B cell (primary cell): Measurements from ENCODE around the gene RNF112. TPM values are rescaled to one million over a fixed set of nuclear protein-coding genes. Genes with fewer than 3 reads are reported as not detected.

Experiments used
- ATAC-seq: fragments of 200-7000 bp; cut with Tn5 transposase; one replicate; pipeline ENCODE4 v1.10.0; 2021; ENCODE audit warnings: low read depth, mild to moderate bottlenecking, moderate number of reproducible peaks, moderate library complexity
- CTCF ChIA-PET: fragments of 350-600 bp; sonication (Branson Sonifier 250); formaldehyde crosslinking; loops from one replicate; lab custom pipeline; 2021; ENCODE audit warnings: antibody characterized with exemption, inconsistent platforms; lab: Charles Lee
- POLR2A ChIA-PET: fragments of 350-600 bp; sonication (Branson Sonifier 250); formaldehyde crosslinking; loops from one replicate; lab custom pipeline; 2021; ENCODE audit warnings: antibody characterized with exemption; lab: Charles Lee
- DNase-seq: peaks from one replicate; pipeline ENCODE4 v3.0.0; 2013
- H2AFZ ChIP-seq: 2 replicates; pipeline ENCODE4 v1.6.1; 2012; ENCODE audit warnings: mild to moderate bottlenecking, low read depth, low read length; ENCODE audit not compliant: insufficient read depth, poor library complexity, severe bottlenecking
- H3K27ac ChIP-seq, 2 donors: 1 replicate in 1 of 2; 2 replicates in 1 of 2; pipeline ENCODE4 v1.5.1; 2012 to 2013; ENCODE audit warnings: low read length in 2 of 2, mild to moderate bottlenecking in 2 of 2, moderate library complexity in 1 of 2
- H3K27me3 ChIP-seq, 4 experiments: fragments of 200-600 bp in 1 of 4; sonication (generic) in 1 of 4; replicated peaks in 1 of 4; 1 replicate in 2 of 4; 2 replicates in 2 of 4; pipeline versions ENCODE4 v1.6.1 to v1.7.0; 2013 to 2016; ENCODE audit warnings: low read length in 3 of 4, mild to moderate bottlenecking in 2 of 4, mixed read lengths in 1 of 4, moderate library complexity in 1 of 4; ENCODE audit not compliant: insufficient read depth in 4 of 4, control insufficient read depth in 3 of 4; ENCODE audit errors: control extremely low read depth in 1 of 4
- H3K36me3 ChIP-seq, 2 experiments: replicated peaks in 1 of 2; 1 replicate in 1 of 2; 2 replicates in 1 of 2; pipeline versions ENCODE4 v1.6.1 to v1.7.1; 2013; ENCODE audit warnings: low read length in 1 of 2; ENCODE audit not compliant: insufficient read depth in 2 of 2, control insufficient read depth in 1 of 2; ENCODE audit errors: control extremely low read depth in 1 of 2, extremely low read depth in 1 of 2
- H3K4me1 ChIP-seq, 2 donors: fragments of 200-600 bp in 1 of 2; sonication (generic) in 1 of 2; 1 replicate in 1 of 2; 2 replicates in 1 of 2; pipeline versions ENCODE4 v1.5.1 to v1.6.1; 2013 to 2017; ENCODE audit warnings: low read length in 2 of 2; ENCODE audit not compliant: control insufficient read depth in 2 of 2, insufficient read depth in 2 of 2
- H3K4me2 ChIP-seq: replicated peaks from 2 replicates; pipeline ENCODE3; 2012; ENCODE audit warnings: mild to moderate bottlenecking, low read depth, low read length; ENCODE audit not compliant: poor library complexity, severe bottlenecking
- H3K4me3 ChIP-seq, 5 experiments: fragments of 200-600 bp in 1 of 5; sonication (generic) in 1 of 5; 1 replicate in 3 of 5; 2 replicates in 2 of 5; pipeline versions ENCODE4 v1.5.1 to v1.7.0; 2011 to 2016; ENCODE audit warnings: low read length in 4 of 5, mild to moderate bottlenecking in 4 of 5, low read depth in 2 of 5, control low read depth in 1 of 5, moderate library complexity in 1 of 5; ENCODE audit not compliant: insufficient read depth in 1 of 5; ENCODE audit errors: control extremely low read depth in 1 of 5, extremely low read depth in 1 of 5
- H3K79me2 ChIP-seq: fragments of 200-600 bp; sonication (generic); one replicate; pipeline ENCODE4 v1.6.0; 2016; ENCODE audit warnings: low read length; ENCODE audit not compliant: control insufficient read depth, insufficient read depth
- H3K9ac ChIP-seq: fragments of 200-600 bp; sonication (generic); 2 replicates; pipeline ENCODE4 v1.6.1; 2017; ENCODE audit warnings: mild to moderate bottlenecking, low read length, moderate library complexity
- H3K9me3 ChIP-seq, 3 donors: one replicate each; pipeline versions ENCODE4 v1.6.1 to v1.7.1; 2013; ENCODE audit warnings: low read length in 2 of 3; ENCODE audit not compliant: control insufficient read depth in 2 of 3, insufficient read depth in 1 of 3; ENCODE audit errors: control extremely low read depth in 1 of 3
- H4K20me1 ChIP-seq: 2 replicates; pipeline ENCODE4 v1.6.0; 2012; ENCODE audit warnings: mild to moderate bottlenecking, low read length; ENCODE audit not compliant: insufficient read depth, control insufficient read depth, poor library complexity, severe bottlenecking
- H3K27ac Mint-ChIP-seq: one replicate; pipeline ENCODE4 v1.8.0; 2021; ENCODE audit warnings: mixed read lengths
- H3K27me3 Mint-ChIP-seq: one replicate; pipeline ENCODE4 v1.8.0; 2021; ENCODE audit warnings: mixed read lengths
- H3K4me1 Mint-ChIP-seq: one replicate; pipeline ENCODE4 v1.8.0; 2021; ENCODE audit warnings: mixed read lengths
- H3K4me3 Mint-ChIP-seq: one replicate; pipeline ENCODE4 v1.8.0; 2021; ENCODE audit warnings: mixed read lengths
- H3K9me3 Mint-ChIP-seq: one replicate; pipeline ENCODE4 v1.8.0; 2022; ENCODE audit warnings: mixed read lengths; ENCODE audit not compliant: insufficient read depth
- EZH2 ChIP-seq: IDR thresholded peaks from 2 replicates; pipeline ENCODE4 v1.6.1; 2012; ENCODE audit warnings: borderline replicate concordance, low read depth, mild to moderate bottlenecking, moderate library complexity, low read length; ENCODE audit not compliant: insufficient read depth, poor library complexity, severe bottlenecking
- WGBS: methylation state at CpG from one replicate; pipeline ENCODE4 v1.1.5; 2013; ENCODE audit warnings: missing lambda C conversion rate; ENCODE audit not compliant: insufficient coverage; 5-methylcytosine and 5-hydroxymethylcytosine counted together
- intact Hi-C: fragments of 100-400 bp; cut with micrococcal nuclease; formaldehyde crosslinking; loops from one replicate; pipeline ENCODE4 v1.10.0; 2022
- polyA plus RNA-seq: library from polyadenylated mRNA; depleted of rRNA; stranded (reverse); fragments of >200 nt; gene quantifications from 2 replicates; pipeline ENCODE4 v1.2.3, GENCODE V29; 2012
- total RNA-seq, 2 donors: library from RNA; stranded (reverse); fragments of 120-200 nt in 1 of 2; gene quantifications; 1 replicate in 1 of 2; 2 replicates in 1 of 2; pipeline versions ENCODE4 v1.2.3 to v1.2.4, GENCODE V29; 2013 to 2022
- TF ChIP-seq, protein P1 (sequence below): fragments of 200-600 bp; IDR thresholded peaks from one replicate; pipeline ENCODE4 v1.8.0; 2022; ENCODE audit warnings: antibody characterized with exemption, mild to moderate bottlenecking

RNF112 gene
- total and polyA plus RNA-seq, 2 donors (not counting 1 experiment from before 2014, with no cell fraction given), result 0.30 to 0.62 TPM

DNA sequence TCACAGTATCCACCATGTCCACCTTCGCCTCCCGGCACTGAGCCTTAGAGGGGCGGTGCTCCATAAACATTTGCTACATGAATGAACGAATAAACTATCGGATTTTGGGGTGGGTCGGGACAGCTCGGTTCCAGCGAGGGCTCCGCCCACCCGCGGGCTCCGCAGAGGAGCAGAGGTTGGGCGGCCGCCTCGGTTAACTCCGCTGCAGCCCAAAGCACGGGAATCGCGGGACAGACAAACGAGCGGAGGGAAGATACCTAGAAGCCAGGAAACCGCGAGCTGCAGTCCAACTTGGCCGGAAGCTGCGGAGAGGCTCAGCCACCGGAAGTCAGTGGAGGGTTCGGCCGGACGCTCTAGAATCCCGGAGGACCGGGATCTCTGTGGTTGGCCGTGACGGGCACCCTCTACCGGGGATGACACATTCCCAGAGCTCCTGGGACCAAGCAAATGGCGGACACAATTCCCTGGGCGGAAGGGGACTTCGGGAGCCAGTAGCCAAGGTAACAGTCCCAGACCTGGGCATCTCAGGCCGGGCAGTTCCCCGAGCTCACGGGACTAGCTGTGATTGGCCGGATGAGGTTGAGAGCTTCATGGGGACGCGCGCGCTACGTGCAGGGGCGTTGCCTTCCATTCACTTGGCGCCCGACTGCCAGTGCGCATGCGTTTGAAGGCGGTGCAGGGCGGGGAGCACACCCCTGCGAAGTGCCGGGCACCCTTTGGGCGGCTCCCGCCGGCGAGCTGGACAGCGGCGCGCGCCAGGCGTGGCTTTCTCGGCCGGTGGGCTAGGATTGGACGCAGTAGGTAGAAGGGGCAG, 33.2 kb upstream of the RNF112 start:
- Histone ChIP-seq H3K79me2 (peaks cover 22% of the 10 kb centered on the region), H3K4me3 (peak overlapping the region; percentile 77 to 96 (median 91)), H3K36me3 (peaks cover 0 to 33% of the 10 kb centered on the region in 2 experiments), H2AFZ (peak overlapping the region; percentile 97), H3K27ac (peak overlapping the region; percentile 86 to 95), H4K20me1 (peaks cover 2% of the 10 kb centered on the region), H3K9ac (peak overlapping the region; percentile 96), H3K27me3 (no peaks in the 10 kb centered on the region), H3K9me3 (no peaks in the 10 kb centered on the region), H3K4me1 (peaks cover 16 to 24% of the 10 kb centered on the region in 2 donors), H3K4me2 (peak overlapping the region; percentile 99)
- peak overlapping the region; percentile 99 for H3K4me3 Mint-ChIP-seq
- ATAC-seq (peak; percentile 93), DNase-seq (peak; percentile 98)
- H3K9me3 Mint-ChIP-seq, result no peaks in the 10 kb centered on the region
- peaks cover 31% of the 10 kb centered on the region for H3K4me1 Mint-ChIP-seq
- TF ChIP-seq EZH2, result no peak
- TF ChIP-seq, protein P1, sequence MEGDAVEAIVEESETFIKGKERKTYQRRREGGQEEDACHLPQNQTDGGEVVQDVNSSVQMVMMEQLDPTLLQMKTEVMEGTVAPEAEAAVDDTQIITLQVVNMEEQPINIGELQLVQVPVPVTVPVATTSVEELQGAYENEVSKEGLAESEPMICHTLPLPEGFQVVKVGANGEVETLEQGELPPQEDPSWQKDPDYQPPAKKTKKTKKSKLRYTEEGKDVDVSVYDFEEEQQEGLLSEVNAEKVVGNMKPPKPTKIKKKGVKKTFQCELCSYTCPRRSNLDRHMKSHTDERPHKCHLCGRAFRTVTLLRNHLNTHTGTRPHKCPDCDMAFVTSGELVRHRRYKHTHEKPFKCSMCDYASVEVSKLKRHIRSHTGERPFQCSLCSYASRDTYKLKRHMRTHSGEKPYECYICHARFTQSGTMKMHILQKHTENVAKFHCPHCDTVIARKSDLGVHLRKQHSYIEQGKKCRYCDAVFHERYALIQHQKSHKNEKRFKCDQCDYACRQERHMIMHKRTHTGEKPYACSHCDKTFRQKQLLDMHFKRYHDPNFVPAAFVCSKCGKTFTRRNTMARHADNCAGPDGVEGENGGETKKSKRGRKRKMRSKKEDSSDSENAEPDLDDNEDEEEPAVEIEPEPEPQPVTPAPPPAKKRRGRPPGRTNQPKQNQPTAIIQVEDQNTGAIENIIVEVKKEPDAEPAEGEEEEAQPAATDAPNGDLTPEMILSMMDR, result no peak
- WGBS, result under 1% methylated on average over 67 of the region's 67 CpGs
- no peaks in the 10 kb centered on the region for H3K27me3 Mint-ChIP-seq
- CTCF ChIA-PET, result interaction anchor here (0.5 to 4.9 kb wide), 14 partner anchors 8 to 721 kb away, joined by 3 to 110 read pairs (median 4); partner anchors contain the start of gene B9D1
- H3K27ac Mint-ChIP-seq, result peak overlapping the region; percentile 99
- POLR2A ChIA-PET, result interaction anchor here (0.5 to 1.7 kb wide), 11 partner anchors 8 to 1665 kb away, joined by 3 to 30 read pairs (median 3); partner anchors contain the start of genes AKAP10, B9D1, PRPSAP2 and USP22
- intact Hi-C loops, result loop anchor here (1.0 to 10.0 kb wide), 6 partner anchors 8 to 523 kb away; partner anchors contain the start of genes B9D1 and PRPSAP2
